Neural progenitor cell (in vitro differentiated cells): ENCODE data around the gene TRIO. TPM values are rescaled to one million over a fixed set of nuclear protein-coding genes. Genes with fewer than 3 reads are reported as not detected.

Experiments
- DNase-seq: peaks from one replicate; pipeline ENCODE4 v3.0.0-alpha.2; 2016; ENCODE audit warnings: low spot score
- H2AFZ ChIP-seq: fragments of 200-600 bp; sonication (generic); replicated peaks from 2 replicates; pipeline ENCODE4 v1.6.1; 2016; ENCODE audit warnings: antibody characterized with exemption
- H3F3A ChIP-seq: fragments of 200-600 bp; sonication (generic); 2 replicates; pipeline ENCODE4 v1.6.1; 2016; ENCODE audit warnings: antibody characterized with exemption, low read depth
- H3K27ac ChIP-seq: fragments of 200-600 bp; sonication (generic); 2 replicates; pipeline ENCODE4 v1.5.1; 2016; ENCODE audit warnings: mild to moderate bottlenecking
- H3K27me3 ChIP-seq: fragments of 200-600 bp; sonication (generic); 2 replicates; pipeline ENCODE4 v1.6.1; 2016; ENCODE audit warnings: mild to moderate bottlenecking, moderate library complexity
- H3K36me3 ChIP-seq: fragments of 200-600 bp; sonication (generic); 2 replicates; pipeline ENCODE4 v1.5.1; 2016
- H3K4me1 ChIP-seq: fragments of 200-600 bp; sonication (generic); 2 replicates; pipeline ENCODE4 v1.6.1; 2016; ENCODE audit warnings: mixed run types
- H3K4me2 ChIP-seq: fragments of 200-600 bp; sonication (generic); 2 replicates; pipeline ENCODE4 v1.6.1; 2016
- H3K4me3 ChIP-seq: fragments of 200-600 bp; sonication (generic); 2 replicates; pipeline ENCODE4 v1.5.1; 2016
- H3K79me2 ChIP-seq: fragments of 200-600 bp; sonication (generic); 2 replicates; pipeline ENCODE4 v1.6.1; 2016; ENCODE audit warnings: low read depth
- H3K9ac ChIP-seq: fragments of 200-600 bp; sonication (generic); 2 replicates; pipeline ENCODE4 v1.6.1; 2016
- H3K9me3 ChIP-seq: fragments of 200-600 bp; sonication (generic); 2 replicates; pipeline ENCODE4 v1.5.1; 2016; ENCODE audit warnings: low read depth
- H4K20me1 ChIP-seq: fragments of 200-600 bp; sonication (generic); 2 replicates; pipeline ENCODE4 v1.6.1; 2016; ENCODE audit warnings: low read depth
- H3K27ac Mint-ChIP-seq: 3 replicates; pipeline ENCODE4 v1.8.0; 2021; ENCODE audit warnings: mixed read lengths
- H3K27me3 Mint-ChIP-seq: 2 replicates; pipeline ENCODE4 v1.8.0; 2022; ENCODE audit warnings: low read depth, mild to moderate bottlenecking, inconsistent platforms, moderate library complexity, mixed read lengths; ENCODE audit not compliant: insufficient read depth
- H3K36me3 Mint-ChIP-seq: 3 replicates; pipeline ENCODE4 v1.8.0; 2021; ENCODE audit warnings: mixed read lengths
- H3K4me1 Mint-ChIP-seq: 3 replicates; pipeline ENCODE4 v1.8.0; 2021; ENCODE audit warnings: mixed read lengths
- H3K4me3 Mint-ChIP-seq: 3 replicates; pipeline ENCODE4 v1.8.0; 2021; ENCODE audit warnings: mild to moderate bottlenecking, moderate library complexity, mixed read lengths
- H3K9me3 Mint-ChIP-seq: 3 replicates; pipeline ENCODE4 v1.8.0; 2020; ENCODE audit warnings: mixed read lengths
- EZH2 ChIP-seq: fragments of 200-600 bp; sonication (generic); IDR thresholded peaks from 2 replicates; pipeline ENCODE4 v1.6.1; 2017; ENCODE audit warnings: antibody characterized with exemption, mild to moderate bottlenecking, moderate library complexity
- EZH2phosphoT487 ChIP-seq: fragments of 200-600 bp; sonication (generic); IDR thresholded peaks from 2 replicates; pipeline ENCODE4 v1.6.1; 2017; ENCODE audit warnings: antibody characterized with exemption
- total RNA-seq: library from RNA; depleted of rRNA; stranded (reverse); fragments of >200 nt; gene quantifications from 2 replicates; pipeline ENCODE4 v1.2.3, GENCODE V29; 2015; ENCODE audit warnings: low replicate concordance
- TF ChIP-seq, protein P1 (sequence below): fragments of 200-600 bp; sonication (generic); IDR thresholded peaks from 2 replicates; pipeline ENCODE4 v1.5.1; 2017; ENCODE audit warnings: antibody characterized with exemption, mild to moderate bottlenecking

TRIO gene
- total RNA-seq, 1 donor from 2014 or later, result 84.7 TPM

DNA sequence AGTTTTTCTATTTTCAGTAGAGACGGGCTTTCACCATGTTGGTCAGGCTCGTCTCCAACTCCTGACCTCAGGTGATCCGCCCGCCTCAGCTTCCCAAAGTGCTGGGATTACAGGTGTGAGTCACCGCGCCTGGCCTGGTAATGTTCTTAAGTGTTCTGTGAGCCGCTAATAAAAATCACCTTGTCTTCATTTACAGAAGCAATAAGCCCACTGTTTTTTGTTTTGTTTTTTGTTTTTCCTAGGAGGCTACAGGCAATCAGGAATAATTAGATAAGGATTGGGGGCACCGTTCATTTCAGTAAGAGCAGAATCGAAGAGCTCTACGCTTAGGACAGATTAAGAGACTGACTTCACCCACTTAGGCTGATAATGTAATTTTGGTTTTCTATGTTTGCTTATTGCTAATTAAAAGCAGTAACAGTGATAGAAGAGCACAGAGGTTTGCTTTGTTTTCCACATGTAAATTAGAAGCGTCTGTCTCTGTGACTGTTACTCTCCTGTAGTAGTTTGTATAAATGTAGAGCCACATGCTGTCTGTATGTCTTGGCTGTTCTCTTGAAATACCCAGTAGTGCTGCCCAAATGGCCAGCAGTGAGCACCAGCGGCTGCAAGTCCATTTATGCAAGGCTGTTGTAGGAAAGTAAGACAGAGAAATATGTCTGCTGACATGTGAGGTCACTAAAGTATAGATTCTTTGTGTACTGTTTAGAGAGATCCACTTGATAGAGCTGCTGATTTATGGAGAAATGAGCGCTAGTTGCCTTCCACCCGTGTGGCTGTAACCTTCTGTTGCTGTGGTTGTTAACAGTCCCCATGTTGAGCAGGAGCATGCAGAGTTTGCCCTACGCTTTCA is 30.5 kb downstream of the TRIO start:
- H3K36me3 Mint-ChIP-seq, result peaks cover 5% of the 10 kb centered on the region
- Histone ChIP-seq H3K27me3 (no peaks in the 10 kb centered on the region), H3K4me2 (peak overlapping the region; percentile 46), H3F3A (peaks cover 13% of the 10 kb centered on the region), H3K36me3 (no peaks in the 10 kb centered on the region), H3K4me1 (peaks cover 57% of the 10 kb centered on the region), H4K20me1 (peaks cover 100% of the 10 kb centered on the region), H3K79me2 (peaks cover 100% of the 10 kb centered on the region), H3K9me3 (no peaks in the 10 kb centered on the region), H3K27ac (no peak overlapping the region), H3K4me3 (no peak overlapping the region), H2AFZ (no peak overlapping the region), H3K9ac (no peak overlapping the region)
- no peak overlapping the region for H3K4me3 Mint-ChIP-seq
- no peak overlapping the region for H3K27ac Mint-ChIP-seq
- peaks cover 6% of the 10 kb centered on the region for H3K9me3 Mint-ChIP-seq
- no peaks in the 10 kb centered on the region for H3K27me3 Mint-ChIP-seq
- DNase-seq, result no peak
- TF ChIP-seq EZH2, result no peak
- no peak for TF ChIP-seq EZH2phosphoT487
- TF ChIP-seq, protein P1, sequence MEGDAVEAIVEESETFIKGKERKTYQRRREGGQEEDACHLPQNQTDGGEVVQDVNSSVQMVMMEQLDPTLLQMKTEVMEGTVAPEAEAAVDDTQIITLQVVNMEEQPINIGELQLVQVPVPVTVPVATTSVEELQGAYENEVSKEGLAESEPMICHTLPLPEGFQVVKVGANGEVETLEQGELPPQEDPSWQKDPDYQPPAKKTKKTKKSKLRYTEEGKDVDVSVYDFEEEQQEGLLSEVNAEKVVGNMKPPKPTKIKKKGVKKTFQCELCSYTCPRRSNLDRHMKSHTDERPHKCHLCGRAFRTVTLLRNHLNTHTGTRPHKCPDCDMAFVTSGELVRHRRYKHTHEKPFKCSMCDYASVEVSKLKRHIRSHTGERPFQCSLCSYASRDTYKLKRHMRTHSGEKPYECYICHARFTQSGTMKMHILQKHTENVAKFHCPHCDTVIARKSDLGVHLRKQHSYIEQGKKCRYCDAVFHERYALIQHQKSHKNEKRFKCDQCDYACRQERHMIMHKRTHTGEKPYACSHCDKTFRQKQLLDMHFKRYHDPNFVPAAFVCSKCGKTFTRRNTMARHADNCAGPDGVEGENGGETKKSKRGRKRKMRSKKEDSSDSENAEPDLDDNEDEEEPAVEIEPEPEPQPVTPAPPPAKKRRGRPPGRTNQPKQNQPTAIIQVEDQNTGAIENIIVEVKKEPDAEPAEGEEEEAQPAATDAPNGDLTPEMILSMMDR, result no peak
- peaks cover 46% of the 10 kb centered on the region for H3K4me1 Mint-ChIP-seq

GRCh38 chr5:14174230-14174636 is 31.1 kb downstream of the TRIO start:
- Histone ChIP-seq H3K9ac (no peak overlapping the region), H3K9me3 (no peaks in the 10 kb centered on the region), H3K4me2 (peak overlapping the region; percentile 46), H3K27me3 (no peaks in the 10 kb centered on the region), H3K4me3 (no peak overlapping the region), H3K36me3 (no peaks in the 10 kb centered on the region), H3K79me2 (peaks cover 100% of the 10 kb centered on the region), H4K20me1 (peaks cover 100% of the 10 kb centered on the region), H3F3A (peaks cover 13% of the 10 kb centered on the region), H2AFZ (no peak overlapping the region), H3K4me1 (peaks cover 58% of the 10 kb centered on the region), H3K27ac (no peak overlapping the region)
- DNase-seq, result no peak
- H3K4me3 Mint-ChIP-seq, result peak overlapping the region; percentile 44
- H3K27me3 Mint-ChIP-seq, result no peaks in the 10 kb centered on the region
- H3K9me3 Mint-ChIP-seq, result peaks cover 1% of the 10 kb centered on the region
- peaks cover 1% of the 10 kb centered on the region for H3K36me3 Mint-ChIP-seq
- peaks cover 51% of the 10 kb centered on the region for H3K4me1 Mint-ChIP-seq
- TF ChIP-seq, protein P1, result no peak
- TF ChIP-seq EZH2phosphoT487 (no peak), EZH2 (no peak)
- peak overlapping the region; percentile 57 for H3K27ac Mint-ChIP-seq

GRCh38 chr5:14175381-14175780 is 32.2 kb downstream of the TRIO start:
- Histone ChIP-seq H3K9ac (no peak overlapping the region), H3K4me2 (no peak overlapping the region), H3K27ac (no peak overlapping the region), H3K79me2 (peaks cover 100% of the 10 kb centered on the region), H3K4me3 (no peak overlapping the region), H3F3A (peaks cover 13% of the 10 kb centered on the region), H3K27me3 (no peaks in the 10 kb centered on the region), H3K36me3 (no peaks in the 10 kb centered on the region), H4K20me1 (peaks cover 100% of the 10 kb centered on the region), H2AFZ (no peak overlapping the region), H3K9me3 (no peaks in the 10 kb centered on the region), H3K4me1 (peaks cover 57% of the 10 kb centered on the region)
- no peaks in the 10 kb centered on the region for H3K9me3 Mint-ChIP-seq
- no peak for DNase-seq
- H3K4me1 Mint-ChIP-seq, result peaks cover 54% of the 10 kb centered on the region
- no peak overlapping the region for H3K27ac Mint-ChIP-seq
- no peak overlapping the region for H3K4me3 Mint-ChIP-seq
- TF ChIP-seq, protein P1, result no peak
- no peak for TF ChIP-seq EZH2
- TF ChIP-seq EZH2phosphoT487, result no peak
- H3K36me3 Mint-ChIP-seq, result no peaks in the 10 kb centered on the region
- H3K27me3 Mint-ChIP-seq, result no peaks in the 10 kb centered on the region
